ENCODE results near the gene ITPR1. TPM values are rescaled to one million over a fixed set of nuclear protein-coding genes. Genes with fewer than 3 reads are reported as not detected.
"Not testable (repeated sequence)": the region's sequence is repeated elsewhere in the genome, so short reads cannot be mapped to it uniquely, and the experiment has no call there.

ITPR1 gene
- total and polyA plus RNA-seq, 4 donors = 9.3 to 43.7 (median 20.9) TPM

DNA sequence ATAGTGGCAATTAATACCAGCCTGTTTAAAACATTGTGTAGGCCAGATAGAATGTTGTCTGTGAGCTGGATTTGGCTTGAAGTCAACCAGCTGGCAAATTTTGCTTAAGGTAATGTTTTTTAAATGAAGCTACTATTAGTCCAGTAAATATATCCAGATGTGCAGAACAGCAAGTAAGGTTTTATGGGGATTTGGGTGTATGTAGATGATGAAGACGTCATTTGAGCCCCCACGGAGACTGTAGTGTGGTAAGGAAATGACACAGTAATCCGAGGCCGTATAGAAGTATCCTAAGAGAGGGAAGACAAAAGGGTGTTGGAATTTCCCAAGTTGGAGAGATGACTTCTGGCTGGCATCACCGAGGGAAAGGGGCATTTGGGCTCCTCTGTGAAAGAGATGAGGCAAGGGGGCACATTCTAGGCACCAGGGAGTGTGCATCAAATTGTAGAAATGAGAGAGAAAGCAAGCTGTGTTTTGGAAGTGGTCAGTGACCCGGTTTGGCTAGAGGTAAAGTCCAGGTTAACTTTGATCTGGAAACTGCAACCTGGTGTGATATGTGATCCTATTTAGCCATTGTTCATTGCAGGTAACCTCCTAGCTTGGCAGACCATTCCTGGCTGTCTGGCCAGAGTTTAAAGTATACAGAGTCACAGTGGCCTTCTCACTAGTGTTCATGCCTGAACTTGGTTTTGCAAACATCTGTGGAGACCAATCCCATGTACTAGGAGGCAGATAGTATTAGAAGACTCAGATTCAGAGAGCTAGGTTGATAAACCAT, 104.2 kb downstream of the ITPR1 start:
- peak in 1 of 6 donors; percentile 22 for DNase-seq (ENCODE audit: low read depth in 4 of 6, low spot score in 6 of 6)
- Histone ChIP-seq H3K27me3 (ENCODE audit: control insufficient read depth, insufficient read depth, low read length) (no peaks in the 10 kb centered on the region), H3K9me3 (ENCODE audit: control insufficient read depth, insufficient read depth, low read length) (no peaks in the 10 kb centered on the region), H3K36me3 (ENCODE audit: control insufficient read depth, insufficient read depth, low read length) (no peaks in the 10 kb centered on the region), H3K4me3 (ENCODE audit: low read depth, low read length) (no peak overlapping the region), H3K4me1 (ENCODE audit: control insufficient read depth, insufficient read depth, low read length) (no peaks in the 10 kb centered on the region), H3K27ac (ENCODE audit: low read depth, low read length) (no peak overlapping the region)
- WGBS (ENCODE audit: insufficient coverage) = 54% methylated on average over 6 of the region's 6 CpGs

DNA sequence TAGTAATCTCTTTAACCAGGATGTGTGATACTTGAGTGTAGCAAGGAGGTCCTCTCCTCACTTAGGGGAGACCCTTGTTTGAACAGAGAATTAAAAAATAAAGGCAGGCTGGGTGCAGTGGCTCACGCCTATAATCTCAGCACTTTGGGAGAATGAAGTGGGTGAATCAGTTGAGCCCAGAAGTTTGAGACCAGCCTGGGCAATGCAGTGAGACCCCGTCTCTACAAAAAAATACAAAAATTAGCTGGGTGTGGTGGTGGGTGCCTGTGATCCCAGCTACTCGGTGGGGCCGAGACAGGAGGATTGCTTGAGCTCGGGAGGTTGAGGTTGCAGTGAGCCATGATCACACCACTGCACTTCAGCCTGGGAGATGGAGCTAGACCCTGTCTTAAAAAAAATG, 105.1 kb downstream of the ITPR1 start:
- WGBS (ENCODE audit: insufficient coverage) = 93% methylated on average over 4 of the region's 5 CpGs
- DNase-seq (ENCODE audit: low read depth in 4 of 6, low spot score in 6 of 6) = not testable (repeated sequence)

DNA sequence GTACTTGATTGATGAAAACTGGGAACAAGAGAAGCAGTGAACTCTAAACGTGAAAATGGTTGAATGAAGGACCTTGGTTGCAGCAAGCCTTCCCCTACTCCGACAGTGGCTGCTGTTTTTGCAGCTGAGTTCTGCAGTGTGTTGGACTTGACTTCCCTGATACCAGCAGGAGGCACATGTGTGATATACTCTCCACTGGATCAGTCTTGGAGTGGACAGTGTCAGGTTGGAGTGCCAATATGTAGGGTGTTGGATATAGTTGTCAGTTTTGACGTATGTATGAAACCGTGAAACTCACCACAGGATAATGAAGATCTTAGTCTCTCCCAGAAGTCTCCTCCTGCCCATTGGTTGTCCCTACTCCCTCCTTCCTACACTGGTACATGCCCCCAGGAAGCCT, 106.5 kb downstream of the ITPR1 start:
- no peak for DNase-seq (ENCODE audit: low read depth in 4 of 6, low spot score in 6 of 6)
- no peak overlapping the region for H3K27ac ChIP-seq (ENCODE audit: low read depth, low read length)
- H3K36me3 ChIP-seq (ENCODE audit: control insufficient read depth, insufficient read depth, low read length) = no peaks in the 10 kb centered on the region
- no peaks in the 10 kb centered on the region for H3K9me3 ChIP-seq (ENCODE audit: control insufficient read depth, insufficient read depth, low read length)
- WGBS (ENCODE audit: insufficient coverage) = 70% methylated on average over 2 of the region's 4 CpGs
- H3K27me3 ChIP-seq (ENCODE audit: control insufficient read depth, insufficient read depth, low read length) = no peaks in the 10 kb centered on the region
- H3K4me1 ChIP-seq (ENCODE audit: control insufficient read depth, insufficient read depth, low read length) = no peaks in the 10 kb centered on the region
- no peak overlapping the region for H3K4me3 ChIP-seq (ENCODE audit: low read depth, low read length)

More for the DNA sequence above, 105.1 kb downstream of the ITPR1 start:
- not testable (repeated sequence) for H3K9me3 ChIP-seq (ENCODE audit: control insufficient read depth, insufficient read depth, low read length); H3K27ac ChIP-seq (ENCODE audit: low read depth, low read length); H3K4me3 ChIP-seq (ENCODE audit: low read depth, low read length); H3K4me1 ChIP-seq (ENCODE audit: control insufficient read depth, insufficient read depth, low read length); H3K36me3 ChIP-seq (ENCODE audit: control insufficient read depth, insufficient read depth, low read length); H3K27me3 ChIP-seq (ENCODE audit: control insufficient read depth, insufficient read depth, low read length)

DNA sequence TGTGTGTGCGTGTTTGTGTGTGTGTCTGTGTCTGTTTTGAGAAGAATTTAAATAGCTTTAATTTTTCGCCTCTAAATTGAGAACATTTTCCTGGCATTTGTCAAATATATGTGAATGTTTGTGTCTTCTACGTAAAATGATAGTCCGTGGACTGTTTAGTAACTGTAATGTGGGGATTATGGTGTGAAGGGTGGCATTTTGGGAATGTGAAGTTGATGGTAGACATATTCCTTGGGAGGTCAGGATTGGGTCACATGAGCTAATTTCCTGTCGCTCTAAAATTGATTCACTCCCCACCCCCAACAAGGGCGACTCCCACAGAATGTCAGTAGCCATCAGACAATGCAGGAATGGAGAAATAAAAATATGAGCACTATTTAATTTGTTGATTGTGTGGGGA, 107.3 kb downstream of the ITPR1 start:
- H3K27me3 ChIP-seq (ENCODE audit: control insufficient read depth, insufficient read depth, low read length) = no peaks in the 10 kb centered on the region
- no peaks in the 10 kb centered on the region for H3K4me1 ChIP-seq (ENCODE audit: control insufficient read depth, insufficient read depth, low read length)
- H3K4me3 ChIP-seq (ENCODE audit: low read depth, low read length) = no peak overlapping the region
- no peaks in the 10 kb centered on the region for H3K9me3 ChIP-seq (ENCODE audit: control insufficient read depth, insufficient read depth, low read length)
- no peak overlapping the region for H3K27ac ChIP-seq (ENCODE audit: low read depth, low read length)
- 70% methylated on average over 4 of the region's 6 CpGs for WGBS (ENCODE audit: insufficient coverage)
- no peak for DNase-seq (ENCODE audit: low read depth in 4 of 6, low spot score in 6 of 6)
- H3K36me3 ChIP-seq (ENCODE audit: control insufficient read depth, insufficient read depth, low read length) = no peaks in the 10 kb centered on the region

DNA sequence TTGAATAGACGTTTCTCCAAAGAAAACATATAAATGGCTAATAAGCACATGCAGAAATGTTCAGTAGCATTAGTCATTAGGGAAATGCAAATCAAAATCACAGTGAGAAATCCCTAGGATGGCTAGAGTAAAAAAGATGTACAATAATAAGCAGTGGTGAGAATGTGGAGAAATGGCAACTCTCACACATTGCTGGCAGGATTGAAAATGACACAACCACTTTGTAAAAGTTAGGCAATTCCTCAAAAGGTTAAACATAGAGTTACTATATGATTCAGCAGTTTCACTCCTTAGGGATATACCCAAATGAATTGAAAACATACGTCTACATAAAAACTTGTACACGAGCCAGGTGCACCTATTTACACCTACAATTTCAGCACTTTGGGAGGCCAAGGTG, 108.7 kb downstream of the ITPR1 start:
- no peaks in the 10 kb centered on the region for H3K27me3 ChIP-seq (ENCODE audit: control insufficient read depth, insufficient read depth, low read length)
- no peaks in the 10 kb centered on the region for H3K4me1 ChIP-seq (ENCODE audit: control insufficient read depth, insufficient read depth, low read length)
- no CpG with 5 or more reads among the region's 3 CpGs for WGBS (ENCODE audit: insufficient coverage)
- H3K4me3 ChIP-seq (ENCODE audit: low read depth, low read length) = no peak overlapping the region
- H3K9me3 ChIP-seq (ENCODE audit: control insufficient read depth, insufficient read depth, low read length) = no peaks in the 10 kb centered on the region
- no peak for DNase-seq (ENCODE audit: low read depth in 4 of 6, low spot score in 6 of 6)
- H3K27ac ChIP-seq (ENCODE audit: low read depth, low read length) = no peak overlapping the region
- no peaks in the 10 kb centered on the region for H3K36me3 ChIP-seq (ENCODE audit: control insufficient read depth, insufficient read depth, low read length)

DNA sequence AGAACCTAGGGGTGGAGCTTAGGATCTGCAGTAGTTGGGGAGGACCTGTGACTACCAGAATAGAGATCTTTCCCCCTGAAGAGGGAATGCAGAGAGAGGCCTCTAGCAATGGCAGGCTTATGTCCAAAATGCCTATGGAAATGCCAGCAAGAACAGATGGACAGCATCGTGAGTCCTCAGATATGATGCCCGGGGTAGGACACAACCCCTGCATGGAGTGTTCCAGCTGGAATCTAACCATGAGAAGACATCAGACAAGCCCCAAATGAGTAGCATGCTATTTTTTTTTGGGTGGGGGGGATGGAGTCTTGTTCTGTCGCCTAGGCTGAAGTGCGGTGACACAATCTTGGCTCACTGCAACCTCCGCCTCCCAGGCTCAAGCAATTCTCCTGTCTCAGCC, 111.5 kb downstream of the ITPR1 start:
- no peaks in the 10 kb centered on the region for H3K27me3 ChIP-seq (ENCODE audit: control insufficient read depth, insufficient read depth, low read length)
- no peaks in the 10 kb centered on the region for H3K36me3 ChIP-seq (ENCODE audit: control insufficient read depth, insufficient read depth, low read length)
- DNase-seq (ENCODE audit: low read depth in 4 of 6, low spot score in 6 of 6) = peak in 1 of 6 donors; percentile 64
- 92% methylated on average over 4 of the region's 5 CpGs for WGBS (ENCODE audit: insufficient coverage)
- H3K27ac ChIP-seq (ENCODE audit: low read depth, low read length) = no peak overlapping the region
- H3K4me1 ChIP-seq (ENCODE audit: control insufficient read depth, insufficient read depth, low read length) = no peaks in the 10 kb centered on the region
- H3K4me3 ChIP-seq (ENCODE audit: low read depth, low read length) = no peak overlapping the region
- H3K9me3 ChIP-seq (ENCODE audit: control insufficient read depth, insufficient read depth, low read length) = no peaks in the 10 kb centered on the region

DNA sequence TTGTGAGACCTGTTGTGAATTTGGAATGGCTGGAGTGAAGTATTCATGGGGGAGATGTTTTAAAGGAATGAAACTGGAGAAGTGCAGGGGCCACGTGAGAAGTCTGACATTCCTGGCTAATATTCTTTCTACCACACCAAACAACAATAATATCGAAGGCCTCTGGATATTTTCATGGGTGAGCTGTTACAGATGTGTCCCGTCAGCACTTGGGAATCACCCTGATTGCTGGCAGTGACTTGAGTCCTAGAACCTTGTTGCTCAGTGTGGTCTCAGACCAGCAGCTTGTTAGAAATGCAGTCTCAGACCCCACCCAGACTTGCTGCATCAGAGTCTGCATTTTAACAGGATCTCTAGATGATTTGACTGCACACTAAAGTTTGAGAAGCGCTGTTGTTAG, 113.8 kb downstream of the ITPR1 start:
- Histone ChIP-seq H3K27ac (ENCODE audit: low read depth, low read length) (no peak overlapping the region), H3K9me3 (ENCODE audit: control insufficient read depth, insufficient read depth, low read length) (no peaks in the 10 kb centered on the region), H3K36me3 (ENCODE audit: control insufficient read depth, insufficient read depth, low read length) (no peaks in the 10 kb centered on the region), H3K4me3 (ENCODE audit: low read depth, low read length) (no peak overlapping the region), H3K27me3 (ENCODE audit: control insufficient read depth, insufficient read depth, low read length) (no peaks in the 10 kb centered on the region), H3K4me1 (ENCODE audit: control insufficient read depth, insufficient read depth, low read length) (no peaks in the 10 kb centered on the region)
- 100% methylated on average over 1 of the region's 4 CpGs for WGBS (ENCODE audit: insufficient coverage)
- no peak for DNase-seq (ENCODE audit: low read depth in 4 of 6, low spot score in 6 of 6)

DNA sequence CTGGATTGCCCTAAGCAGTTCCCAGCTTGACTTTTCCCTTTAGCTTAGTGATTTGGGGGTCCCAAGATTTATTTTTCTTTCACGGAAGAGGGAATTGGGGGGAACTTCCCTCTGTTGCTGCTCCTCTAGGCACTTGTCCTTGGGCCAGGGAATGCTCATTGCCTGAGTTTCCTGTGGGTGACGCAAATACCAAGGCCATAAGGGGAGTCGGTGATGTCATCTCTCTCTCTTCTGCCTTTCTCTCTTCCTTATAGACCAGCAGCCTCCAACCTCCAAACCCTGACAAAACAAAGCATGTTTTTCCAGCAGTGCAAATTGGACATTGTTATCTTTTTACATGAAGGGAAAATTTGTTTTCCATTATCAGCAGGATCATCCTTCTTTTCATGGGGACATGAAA, 120.2 kb downstream of the ITPR1 start:
- no peaks in the 10 kb centered on the region for H3K36me3 ChIP-seq (ENCODE audit: control insufficient read depth, insufficient read depth, low read length)
- no peak overlapping the region for H3K4me3 ChIP-seq (ENCODE audit: low read depth, low read length)
- H3K27ac ChIP-seq (ENCODE audit: low read depth, low read length) = no peak overlapping the region
- H3K4me1 ChIP-seq (ENCODE audit: control insufficient read depth, insufficient read depth, low read length) = no peaks in the 10 kb centered on the region
- no peaks in the 10 kb centered on the region for H3K9me3 ChIP-seq (ENCODE audit: control insufficient read depth, insufficient read depth, low read length)
- no peaks in the 10 kb centered on the region for H3K27me3 ChIP-seq (ENCODE audit: control insufficient read depth, insufficient read depth, low read length)
- no peak for DNase-seq (ENCODE audit: low read depth in 4 of 6, low spot score in 6 of 6)
- WGBS (ENCODE audit: insufficient coverage) = 100% methylated on average over 2 of the region's 3 CpGs

DNA sequence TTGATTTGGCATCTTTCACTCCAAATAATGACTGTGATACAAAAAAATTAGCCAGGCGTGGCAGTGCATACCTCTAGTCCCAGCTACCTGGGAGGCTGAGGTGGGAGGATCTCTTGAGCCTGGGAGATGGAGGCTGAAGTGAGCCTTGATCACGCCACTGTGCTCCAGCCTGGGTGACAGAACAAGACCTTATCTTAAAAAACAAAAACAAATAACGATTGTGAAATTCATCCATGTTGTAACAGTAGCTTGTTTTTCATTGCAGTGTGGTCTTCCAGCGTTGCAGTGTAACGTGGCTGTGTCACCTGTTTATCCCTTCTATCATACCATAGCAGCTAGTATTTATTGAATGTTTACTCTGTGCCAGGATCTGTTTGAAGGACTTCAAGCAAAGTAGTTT, 120.9 kb downstream of the ITPR1 start:
- WGBS (ENCODE audit: insufficient coverage) = no CpG with 5 or more reads among the region's 5 CpGs
- no peaks in the 10 kb centered on the region for H3K4me1 ChIP-seq (ENCODE audit: control insufficient read depth, insufficient read depth, low read length)

DNA sequence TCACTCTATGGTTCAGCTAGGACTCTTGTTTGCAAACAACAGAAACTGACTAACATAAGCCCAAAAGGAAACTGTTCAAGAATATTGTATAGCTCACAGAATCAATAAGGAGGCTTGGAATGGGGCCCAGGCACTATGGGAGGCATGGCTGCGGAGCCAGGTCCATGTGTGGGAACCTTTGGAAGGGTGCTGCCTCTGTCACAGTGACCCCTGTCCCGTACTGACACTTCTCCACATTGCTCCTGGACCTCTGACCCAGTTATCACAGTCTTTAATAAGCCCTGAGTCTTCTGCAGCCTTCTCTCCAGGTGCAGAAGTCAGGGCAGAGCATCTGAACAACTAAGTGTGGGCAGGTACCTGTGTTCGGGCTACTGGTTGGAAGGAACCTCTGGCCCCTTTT, 121.8 kb downstream of the ITPR1 start:
- H3K27me3 ChIP-seq (ENCODE audit: control insufficient read depth, insufficient read depth, low read length) = no peaks in the 10 kb centered on the region
- no peak overlapping the region for H3K4me3 ChIP-seq (ENCODE audit: low read depth, low read length)
- no peaks in the 10 kb centered on the region for H3K4me1 ChIP-seq (ENCODE audit: control insufficient read depth, insufficient read depth, low read length)
- no peak for DNase-seq (ENCODE audit: low read depth in 4 of 6, low spot score in 6 of 6)
- no peaks in the 10 kb centered on the region for H3K9me3 ChIP-seq (ENCODE audit: control insufficient read depth, insufficient read depth, low read length)
- no peaks in the 10 kb centered on the region for H3K36me3 ChIP-seq (ENCODE audit: control insufficient read depth, insufficient read depth, low read length)
- 89% methylated on average over 3 of the region's 3 CpGs for WGBS (ENCODE audit: insufficient coverage)
- H3K27ac ChIP-seq (ENCODE audit: low read depth, low read length) = no peak overlapping the region

More for the DNA sequence above, 120.9 kb downstream of the ITPR1 start:
- H3K4me3 ChIP-seq (ENCODE audit: low read depth, low read length) = no peak overlapping the region
- no peaks in the 10 kb centered on the region for H3K27me3 ChIP-seq (ENCODE audit: control insufficient read depth, insufficient read depth, low read length)
- no peaks in the 10 kb centered on the region for H3K36me3 ChIP-seq (ENCODE audit: control insufficient read depth, insufficient read depth, low read length)
- H3K9me3 ChIP-seq (ENCODE audit: control insufficient read depth, insufficient read depth, low read length) = no peaks in the 10 kb centered on the region
- DNase-seq (ENCODE audit: low read depth in 4 of 6, low spot score in 6 of 6) = no peak
- H3K27ac ChIP-seq (ENCODE audit: low read depth, low read length) = no peak overlapping the region
